OCI-M2 (cell line): ENCODE measurements around the gene SLC2A1.

Experiments used
- DNase-seq: peaks from one replicate; lab custom pipeline; 2025; ENCODE audit not compliant: unreplicated experiment; lab: John Stamatoyannopoulos, UW

Gene SLC2A1

GRCh38 chr1:42979896-42980800 is 21.5 kb upstream of the SLC2A1 start:
- no peak for DNase-seq

DNA sequence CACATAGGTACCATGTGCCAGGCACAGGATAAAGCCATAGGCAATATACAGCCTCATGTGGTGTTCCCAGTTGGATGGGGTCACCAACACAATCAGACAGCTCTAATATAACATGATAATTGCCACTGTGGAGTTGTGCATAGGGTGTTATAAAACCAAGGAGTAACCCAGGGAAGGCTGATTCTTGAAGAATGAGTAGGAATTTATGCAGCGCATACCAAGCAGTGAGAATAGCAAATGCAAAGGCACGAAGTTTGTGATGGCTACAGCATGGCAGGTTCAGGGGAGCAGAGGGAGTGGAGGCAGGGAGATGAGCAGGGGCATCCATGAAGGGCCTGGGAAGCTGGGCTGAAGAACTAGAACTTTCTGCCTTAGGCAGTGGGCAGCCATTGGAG is 20.4 kb upstream of the SLC2A1 start:
- DNase-seq = no peak

GRCh38 chr1:42978317-42979035 is 19.8 kb upstream of the SLC2A1 start:
- DNase-seq = no peak

DNA sequence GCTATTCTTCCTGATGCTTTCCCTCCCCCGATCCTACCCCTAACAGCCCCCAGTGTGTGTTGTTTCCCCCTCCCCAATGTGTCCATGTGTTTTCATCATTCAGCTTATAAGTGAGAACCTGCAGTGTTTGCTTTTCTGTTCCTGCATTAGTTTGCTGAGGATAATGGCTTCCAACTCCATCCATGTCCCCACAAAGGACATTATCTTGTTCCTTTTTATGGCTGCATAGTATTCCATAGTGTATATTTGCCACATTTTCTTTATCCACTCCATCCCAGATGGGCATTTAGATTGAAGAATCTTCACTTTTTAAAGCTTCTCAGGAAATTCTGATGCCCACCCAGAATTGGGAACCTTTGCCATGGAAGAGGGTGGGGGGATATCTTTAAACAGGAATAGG is 19.0 kb upstream of the SLC2A1 start:
- DNase-seq = no peak

DNA sequence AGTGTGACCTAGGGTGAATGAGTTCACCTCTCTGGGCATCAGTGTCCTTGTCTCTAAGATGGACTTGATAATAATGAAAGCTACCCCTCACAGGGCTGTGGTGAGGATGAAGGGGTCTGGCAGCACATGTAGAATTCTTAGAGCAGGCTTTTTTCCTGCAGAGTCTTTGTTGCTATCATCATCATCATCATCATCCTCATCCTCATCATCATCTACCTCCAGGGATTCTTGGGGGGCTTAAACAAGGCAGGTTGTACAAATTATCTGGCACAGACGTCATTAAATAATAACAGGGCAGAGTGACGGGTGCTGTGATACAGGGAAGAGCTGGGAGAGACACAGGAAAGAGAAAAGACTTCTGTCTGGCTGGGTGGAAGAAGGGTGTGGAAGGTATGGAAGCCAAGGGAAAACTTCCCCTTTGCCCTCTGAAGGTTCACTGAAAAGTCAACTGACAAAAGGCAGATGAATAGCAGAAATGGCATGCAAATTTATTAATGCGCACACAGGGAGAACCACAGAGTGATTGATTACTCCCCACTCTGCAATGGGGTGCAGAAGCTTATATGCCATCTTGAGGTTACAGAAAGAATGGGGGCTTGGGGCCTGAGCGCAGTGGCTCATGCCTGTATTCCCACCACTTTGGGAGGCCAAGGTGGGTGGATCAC is 17.0 kb upstream of the SLC2A1 start:
- DNase-seq = no peak

DNA sequence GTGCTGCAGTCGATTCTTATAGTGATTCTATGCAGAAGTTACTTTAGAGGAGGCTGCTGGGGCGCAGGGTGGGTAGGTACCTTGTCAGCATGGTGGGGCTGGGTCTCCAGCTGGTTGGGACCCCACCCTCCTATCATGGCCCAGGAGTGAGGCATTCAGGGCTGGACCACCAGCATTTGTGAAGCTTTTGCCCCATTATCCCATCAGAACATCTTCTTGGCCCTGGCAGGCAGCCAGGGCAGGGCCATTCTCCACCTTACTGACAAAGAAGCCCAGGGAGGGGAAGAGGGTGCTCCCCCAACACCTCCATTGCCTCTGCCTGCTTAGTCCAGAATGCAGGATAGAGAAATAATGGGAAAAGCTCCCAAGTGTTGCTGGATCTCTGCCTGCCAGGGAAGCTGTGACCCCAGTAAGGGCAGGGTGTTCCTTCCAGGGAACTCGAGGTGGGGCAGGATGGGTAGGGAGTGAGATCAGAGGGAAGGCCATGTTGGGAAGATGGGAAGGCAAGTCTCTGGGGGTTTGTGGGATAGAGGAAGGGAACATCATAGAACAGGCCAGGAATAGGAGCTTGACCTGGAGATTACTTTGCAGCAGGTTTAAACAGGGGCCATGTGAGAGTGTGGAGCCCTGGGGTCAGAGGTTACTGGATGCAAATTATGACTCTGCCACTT is 16.2 kb upstream of the SLC2A1 start:
- no peak for DNase-seq

- DNase-seq = no peak
Measured at GRCh38 chr1:42973799-42974198, 15.1 kb upstream of the SLC2A1 start.

- no peak for DNase-seq
Measured at GRCh38 chr1:42973286-42973685, 14.6 kb upstream of the SLC2A1 start.

- DNase-seq = no peak
Measured at GRCh38 chr1:42971841-42972291, 13.2 kb upstream of the SLC2A1 start.

DNA sequence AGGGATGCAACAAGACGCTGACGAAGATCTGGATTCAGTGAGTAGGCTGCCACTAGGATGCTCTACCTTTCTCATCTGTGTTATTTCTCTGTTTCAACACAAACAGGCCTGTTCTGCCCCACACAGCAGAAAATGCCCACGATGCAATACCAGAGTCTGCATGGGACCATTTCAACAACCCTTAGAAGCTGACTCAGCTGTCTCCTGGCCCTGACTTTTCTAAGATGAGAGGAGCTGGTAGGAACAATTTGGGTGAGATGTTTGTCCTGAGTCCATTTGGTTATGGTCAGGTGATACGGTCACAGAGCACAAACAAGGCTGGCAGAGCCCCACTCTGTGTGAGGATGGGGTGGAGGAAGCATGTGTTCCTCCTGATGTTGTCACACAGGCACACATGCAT is 11.5 kb upstream of the SLC2A1 start:
- DNase-seq = no peak

GRCh38 chr1:42968654-42969053 is 10.0 kb upstream of the SLC2A1 start:
- DNase-seq = no peak

DNA sequence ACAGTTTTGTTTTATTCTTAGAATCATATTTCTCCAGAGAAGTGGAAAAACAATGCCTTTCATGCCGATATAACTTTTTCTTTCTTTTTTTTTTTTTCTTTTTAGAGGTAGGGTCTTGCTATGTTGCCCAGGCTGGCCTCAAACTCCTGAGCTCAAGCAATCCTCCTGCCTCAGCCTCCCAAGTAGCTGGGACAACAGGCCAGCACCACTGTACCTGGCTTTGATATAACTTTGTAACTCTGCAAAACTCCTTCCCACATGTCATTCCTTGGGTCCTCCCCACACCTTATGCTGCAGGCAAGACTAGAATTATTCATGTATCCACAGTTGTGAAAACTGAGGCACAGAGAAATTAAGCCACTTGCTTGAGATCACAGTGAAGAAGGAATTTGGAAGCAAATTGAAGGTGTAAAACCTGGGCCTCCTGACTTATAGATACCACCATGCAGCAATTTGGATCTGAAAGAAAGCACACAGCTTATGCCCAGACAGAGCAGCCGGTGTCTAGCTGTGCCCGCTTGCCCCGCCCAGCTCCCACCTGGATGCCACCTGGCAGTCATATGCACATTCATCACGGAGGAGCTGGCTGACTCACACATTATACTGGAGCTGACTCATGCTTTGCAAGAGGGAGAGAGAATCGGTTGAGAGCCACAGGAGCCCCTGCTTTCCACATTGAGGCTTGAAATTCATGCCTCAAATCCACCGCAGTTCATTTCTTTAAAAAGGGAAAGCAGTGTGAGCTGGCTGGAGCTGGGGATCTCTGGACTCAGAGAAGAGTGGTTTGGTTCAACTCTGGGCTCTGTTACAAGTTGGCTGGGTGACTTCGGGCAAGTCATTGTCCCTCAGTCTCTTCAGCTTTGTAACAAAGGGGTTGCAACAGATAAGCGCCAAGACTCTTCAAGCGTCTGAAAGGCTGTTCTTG is 8.3 kb upstream of the SLC2A1 start:
- DNase-seq = no peak

GRCh38 chr1:42965378-42965777 is 6.7 kb upstream of the SLC2A1 start:
- DNase-seq = no peak

DNA sequence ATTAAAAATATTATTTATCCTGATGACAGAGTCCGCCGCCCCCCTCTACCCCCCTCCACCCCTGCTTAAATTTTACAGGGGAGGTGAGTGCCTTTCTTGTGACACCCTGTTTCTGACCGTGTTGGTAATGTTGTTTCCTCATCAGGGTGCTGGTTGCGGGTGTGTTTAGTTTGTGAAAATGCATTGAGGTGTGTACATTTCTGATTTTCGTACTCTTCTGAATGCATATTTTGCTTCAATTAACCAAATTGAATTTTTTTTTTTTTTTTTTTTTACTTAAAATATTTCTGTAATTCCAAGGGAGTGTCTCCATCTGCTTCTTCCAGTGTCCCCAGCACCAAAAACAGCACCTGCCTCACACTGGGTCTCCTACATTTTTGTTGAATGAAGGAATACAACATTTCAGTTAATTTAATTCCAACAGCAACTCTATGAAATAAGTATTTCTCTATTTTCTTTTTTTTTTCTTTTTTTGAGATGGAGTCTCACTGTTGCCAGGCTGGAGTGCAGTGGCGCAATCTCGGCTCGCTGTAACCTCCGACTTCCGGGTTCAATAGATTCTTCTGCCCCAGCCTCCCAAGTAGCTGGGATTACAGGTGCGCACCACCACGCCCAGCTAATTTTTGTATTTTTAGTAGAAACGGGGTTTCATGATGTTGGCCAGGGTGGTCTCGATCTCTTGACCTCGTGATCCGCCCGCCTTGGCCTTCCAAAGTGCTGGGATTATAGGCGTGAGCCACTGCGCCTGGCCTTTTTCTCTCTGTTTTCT is 5.6 kb upstream of the SLC2A1 start:
- no peak for DNase-seq

DNA sequence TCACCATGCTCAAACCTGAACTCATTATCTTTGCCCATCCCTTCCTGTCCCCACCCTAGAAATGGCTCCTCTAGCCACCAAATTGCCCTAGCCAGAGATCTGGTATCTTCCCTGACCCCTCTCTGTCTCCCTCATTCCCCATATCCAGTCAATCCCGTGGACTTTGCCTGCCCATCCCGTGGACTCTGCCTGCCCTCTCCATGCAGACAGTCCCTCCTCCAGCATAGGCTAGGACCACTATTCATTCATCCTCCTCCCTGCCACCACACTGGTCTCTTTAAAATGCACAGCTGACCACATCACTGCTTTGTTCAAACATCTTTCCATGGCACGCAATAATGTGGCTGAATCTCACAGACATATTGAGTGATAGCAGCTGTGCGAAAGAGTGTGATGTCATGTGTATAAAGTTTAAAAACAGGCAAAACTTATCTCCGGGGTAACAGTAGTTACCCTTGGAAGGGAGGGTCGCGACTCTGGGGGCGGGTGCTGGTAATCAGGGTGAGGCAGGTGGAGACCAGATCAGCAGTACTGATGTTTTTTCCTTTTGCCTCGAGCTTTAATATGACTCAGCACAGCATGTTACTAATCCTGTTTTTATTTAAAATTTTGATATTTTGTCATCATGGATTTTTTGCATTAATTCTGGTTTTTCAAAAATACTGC is 4.8 kb upstream of the SLC2A1 start:
- DNase-seq = peak; percentile 62

- no peak for DNase-seq
Measured at GRCh38 chr1:42962641-42963377, 4.1 kb upstream of the SLC2A1 start.

DNA sequence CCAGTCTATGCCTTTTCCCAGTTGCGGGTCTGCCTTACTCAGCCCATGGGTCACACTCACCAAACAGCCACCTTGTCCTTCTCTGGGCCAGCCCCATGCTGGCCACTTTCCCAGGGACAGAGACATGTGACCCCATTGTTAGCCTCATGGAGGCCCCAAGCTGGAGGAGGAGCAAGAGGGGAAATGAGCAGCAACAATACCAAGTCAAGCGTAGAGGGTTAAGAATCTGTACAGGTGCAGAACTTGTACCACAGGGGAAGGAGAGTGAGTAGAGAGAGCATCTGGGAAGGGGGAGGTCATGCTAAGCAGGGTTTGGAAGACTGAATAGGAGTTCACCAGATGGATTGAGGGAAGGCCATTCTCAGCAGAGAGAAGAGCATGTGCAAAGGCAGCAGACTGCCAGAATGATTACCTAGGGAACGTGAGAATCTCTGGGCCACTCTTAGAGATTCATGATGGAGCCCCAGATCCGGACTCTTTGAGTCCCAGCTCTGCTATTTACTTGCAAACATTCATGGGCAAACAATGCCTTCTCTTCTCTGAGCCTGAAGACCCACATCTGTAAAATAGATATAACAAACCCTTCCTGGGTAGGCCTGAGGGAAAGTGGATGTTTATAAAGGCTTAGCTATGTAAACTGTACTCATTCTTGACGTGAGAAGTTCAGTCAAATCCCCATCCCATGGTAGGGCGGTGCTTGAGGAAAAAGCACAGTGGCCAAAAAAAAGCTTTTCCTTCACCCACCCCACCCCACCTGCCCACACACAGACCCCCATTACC is 2.8 kb upstream of the SLC2A1 start:
- no peak for DNase-seq
